GM12878 (cell line): ENCODE results near the gene UXT. TPM values are rescaled to one million over a fixed set of nuclear protein-coding genes. Genes with fewer than 3 reads are reported as not detected.

Experiments used
- BCLAF1 ChIP-seq: fragments of 450-650 bp; IDR thresholded peaks from 2 replicates; pipeline ENCODE4 v1.6.1; 2017; ENCODE audit warnings: antibody characterized with exemption, mild to moderate bottlenecking, moderate library complexity
- BHLHE40 ChIP-seq, 2 experiments: fragments of 450-650 bp in 1 of 2; IDR thresholded peaks; 2 replicates each; pipeline ENCODE4 v1.6.1; 2011 to 2017; ENCODE audit warnings: low read depth in 2 of 2, borderline replicate concordance in 1 of 2, improper control_type of control experiment in 1 of 2, low read length in 1 of 2, mild to moderate bottlenecking in 1 of 2
- GABPA ChIP-seq: IDR thresholded peaks from 2 replicates; pipeline ENCODE4 v1.6.1; 2014; ENCODE audit warnings: antibody characterized with exemption, low read depth, mild to moderate bottlenecking, inconsistent platforms
- JUNB ChIP-seq: IDR thresholded peaks from 2 replicates; pipeline ENCODE4 v1.6.1; 2016; ENCODE audit warnings: antibody characterized with exemption, mild to moderate bottlenecking
- NFYB ChIP-seq: IDR thresholded peaks from 2 replicates; pipeline ENCODE4 v1.6.1; 2011; ENCODE audit warnings: low read depth, mild to moderate bottlenecking, low read length, improper control_type of control experiment, moderate library complexity; ENCODE audit not compliant: insufficient read depth
- NR2F1 ChIP-seq: fragments of 450-650 bp; conservative IDR thresholded peaks from 2 replicates; pipeline ENCODE4 v1.6.1; 2017; ENCODE audit warnings: mild to moderate bottlenecking
- NRF1 ChIP-seq: conservative IDR thresholded peaks from 2 replicates; pipeline ENCODE4 v1.6.1; 2011; ENCODE audit warnings: mild to moderate bottlenecking, low read depth, low read length, improper control_type of control experiment
- PAX8 ChIP-seq: fragments of 450-650 bp; IDR thresholded peaks from 2 replicates; pipeline ENCODE4 v1.6.1; 2017; ENCODE audit warnings: mild to moderate bottlenecking, moderate library complexity
- RB1 ChIP-seq: fragments of 450-650 bp; formaldehyde crosslinking; IDR thresholded peaks from 2 replicates; pipeline ENCODE4 v1.6.1; 2017; ENCODE audit warnings: mild to moderate bottlenecking, borderline replicate concordance
- RELB ChIP-seq: fragments of 450-650 bp; IDR thresholded peaks from 2 replicates; pipeline ENCODE4 v1.6.1; 2017; ENCODE audit warnings: low read depth, mild to moderate bottlenecking, moderate library complexity
- SKIL ChIP-seq: fragments of 450-650 bp; IDR thresholded peaks from 2 replicates; pipeline ENCODE4 v1.6.1; 2017; ENCODE audit warnings: mild to moderate bottlenecking, low read depth, inconsistent platforms; ENCODE audit not compliant: poor library complexity, severe bottlenecking
- TARDBP ChIP-seq: IDR thresholded peaks from 2 replicates; pipeline ENCODE4 v1.6.1; 2016; ENCODE audit warnings: borderline replicate concordance
- YBX1 ChIP-seq: fragments of 450-650 bp; IDR thresholded peaks from 2 replicates; pipeline ENCODE4 v1.6.1; 2016; ENCODE audit warnings: antibody characterized with exemption
- YY1 ChIP-seq: IDR thresholded peaks from 2 replicates; pipeline ENCODE4 v1.6.1; 2011; ENCODE audit warnings: low read depth, mild to moderate bottlenecking, low read length
- polyA plus RNA-seq, 11 experiments: library from polyadenylated mRNA; depleted of rRNA in 4 of 11; unstranded in 6 of 11; stranded (reverse) in 5 of 11; fragments of >200 nt; fragmentation: Nextera tagmentation in 4 of 11; fragmentation: Illumina TruSeq in 1 of 11; extraction: Ambion mirVana in 4 of 11; extraction: Trizol in 1 of 11; gene quantifications; 1 replicate in 1 of 11; 2 replicates in 10 of 11; pipeline versions ENCODE4 v1.2.1 to v1.2.3, GENCODE V29; 2011 to 2016; ENCODE audit warnings: inconsistent platforms in 2 of 11, missing spikeins in 2 of 11, low read depth in 1 of 11
- total RNA-seq, 4 experiments: library from RNA; depleted of rRNA in 3 of 4; stranded (reverse); fragments of >200 nt in 3 of 4; fragmentation: Illumina TruSeq in 1 of 4; extraction: Trizol in 1 of 4; gene quantifications; 2 replicates each; pipeline versions ENCODE4 v1.2.1 to v1.2.3, GENCODE V29; 2013 to 2021
- TF ChIP-seq, protein P1 (sequence below): fragments of 450-650 bp; IDR thresholded peaks from 2 replicates; pipeline ENCODE4 v1.6.1; 2016; ENCODE audit warnings: mild to moderate bottlenecking
- TF ChIP-seq, protein P2 (sequence below): IDR thresholded peaks from 2 replicates; pipeline ENCODE4 v1.6.1; 2011; ENCODE audit warnings: borderline replicate concordance, low read depth, mild to moderate bottlenecking, moderate library complexity, low read length; ENCODE audit not compliant: insufficient read depth, poor library complexity, severe bottlenecking
- TF ChIP-seq, protein P3 (sequence below): fragments of 450-650 bp; conservative IDR thresholded peaks from 2 replicates; pipeline ENCODE4 v1.6.1; 2017; ENCODE audit warnings: mild to moderate bottlenecking, moderate library complexity

UXT gene
- total and polyA plus RNA-seq, 10 of the 15 experiments (the other 5 are each of a cell fraction or from before 2014, with no cell fraction given) = 105 to 245 (median 206) TPM

- TF ChIP-seq SKIL (no peak), YY1 (peak; percentile 38; the same call in 1 of the 2 replicates), JUNB (no peak), NFYB (peak; percentile 83), NRF1 (no peak), BCLAF1 (no peak), RELB (no peak), RB1 (peak; percentile 61; the same call in 1 of the 2 replicates), BHLHE40 (IDR thresholded peaks at IDR 0.05; ENCODE audit: borderline replicate concordance in 1 of 2, low read depth in 2 of 2, low read length in 1 of 2) (peak in 1 of 2 experiments; percentile 71; a peak in 2 of 4 replicates), YBX1 (no peak), PAX8 (no peak), NR2F1 (peak; percentile 87), GABPA (no peak), TARDBP (no peak)
- TF ChIP-seq, protein P1, sequence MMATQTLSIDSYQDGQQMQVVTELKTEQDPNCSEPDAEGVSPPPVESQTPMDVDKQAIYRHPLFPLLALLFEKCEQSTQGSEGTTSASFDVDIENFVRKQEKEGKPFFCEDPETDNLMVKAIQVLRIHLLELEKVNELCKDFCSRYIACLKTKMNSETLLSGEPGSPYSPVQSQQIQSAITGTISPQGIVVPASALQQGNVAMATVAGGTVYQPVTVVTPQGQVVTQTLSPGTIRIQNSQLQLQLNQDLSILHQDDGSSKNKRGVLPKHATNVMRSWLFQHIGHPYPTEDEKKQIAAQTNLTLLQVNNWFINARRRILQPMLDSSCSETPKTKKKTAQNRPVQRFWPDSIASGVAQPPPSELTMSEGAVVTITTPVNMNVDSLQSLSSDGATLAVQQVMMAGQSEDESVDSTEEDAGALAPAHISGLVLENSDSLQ = peak; percentile 95
- TF ChIP-seq, protein P2, sequence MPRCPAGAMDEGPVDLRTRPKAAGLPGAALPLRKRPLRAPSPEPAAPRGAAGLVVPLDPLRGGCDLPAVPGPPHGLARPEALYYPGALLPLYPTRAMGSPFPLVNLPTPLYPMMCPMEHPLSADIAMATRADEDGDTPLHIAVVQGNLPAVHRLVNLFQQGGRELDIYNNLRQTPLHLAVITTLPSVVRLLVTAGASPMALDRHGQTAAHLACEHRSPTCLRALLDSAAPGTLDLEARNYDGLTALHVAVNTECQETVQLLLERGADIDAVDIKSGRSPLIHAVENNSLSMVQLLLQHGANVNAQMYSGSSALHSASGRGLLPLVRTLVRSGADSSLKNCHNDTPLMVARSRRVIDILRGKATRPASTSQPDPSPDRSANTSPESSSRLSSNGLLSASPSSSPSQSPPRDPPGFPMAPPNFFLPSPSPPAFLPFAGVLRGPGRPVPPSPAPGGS = peak; percentile 70
- TF ChIP-seq, protein P3, sequence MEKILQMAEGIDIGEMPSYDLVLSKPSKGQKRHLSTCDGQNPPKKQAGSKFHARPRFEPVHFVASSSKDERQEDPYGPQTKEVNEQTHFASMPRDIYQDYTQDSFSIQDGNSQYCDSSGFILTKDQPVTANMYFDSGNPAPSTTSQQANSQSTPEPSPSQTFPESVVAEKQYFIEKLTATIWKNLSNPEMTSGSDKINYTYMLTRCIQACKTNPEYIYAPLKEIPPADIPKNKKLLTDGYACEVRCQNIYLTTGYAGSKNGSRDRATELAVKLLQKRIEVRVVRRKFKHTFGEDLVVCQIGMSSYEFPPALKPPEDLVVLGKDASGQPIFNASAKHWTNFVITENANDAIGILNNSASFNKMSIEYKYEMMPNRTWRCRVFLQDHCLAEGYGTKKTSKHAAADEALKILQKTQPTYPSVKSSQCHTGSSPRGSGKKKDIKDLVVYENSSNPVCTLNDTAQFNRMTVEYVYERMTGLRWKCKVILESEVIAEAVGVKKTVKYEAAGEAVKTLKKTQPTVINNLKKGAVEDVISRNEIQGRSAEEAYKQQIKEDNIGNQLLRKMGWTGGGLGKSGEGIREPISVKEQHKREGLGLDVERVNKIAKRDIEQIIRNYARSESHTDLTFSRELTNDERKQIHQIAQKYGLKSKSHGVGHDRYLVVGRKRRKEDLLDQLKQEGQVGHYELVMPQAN = peak; percentile 49; the same call in 1 of the 2 replicates
Observed at GRCh38 chrX:47650164-47651042, 8.6 kb downstream of the UXT start, which contains the start of gene ELK1 (continued).
